SJSA1 (cell line): ENCODE data around the gene FOLR1. TPM values are rescaled to one million over a fixed set of nuclear protein-coding genes. Genes with fewer than 3 reads are reported as not detected.
A peak's percentile ranks its signal among the peaks of the same experiment; 100 is the strongest.
"Not testable (repeated sequence)": the region's sequence is repeated elsewhere in the genome, so short reads cannot be mapped to it uniquely, and the experiment has no call there.

Source experiments
- DNase-seq, 2 experiments: peaks; one replicate each; pipeline ENCODE4 v3.0.0-alpha.2; 2015 to 2020; ENCODE audit warnings: low spot score in 2 of 2, low read depth in 1 of 2
- H3K27ac ChIP-seq: fragments of 250-450 bp; sonication (Bioruptor Pico); 2 replicates; pipeline ENCODE4 v1.5.1; 2020; ENCODE audit warnings: mild to moderate bottlenecking, moderate library complexity
- H3K27me3 ChIP-seq: fragments of 250-450 bp; sonication (Bioruptor Pico); replicated peaks from 2 replicates; pipeline ENCODE4 v1.5.1; 2020; ENCODE audit warnings: mild to moderate bottlenecking, moderate library complexity
- H3K36me3 ChIP-seq: fragments of 250-450 bp; sonication (Bioruptor Pico); 2 replicates; pipeline ENCODE4 v1.5.1; 2020; ENCODE audit warnings: mild to moderate bottlenecking
- H3K4me1 ChIP-seq: fragments of 250-450 bp; sonication (Bioruptor Pico); replicated peaks from 2 replicates; pipeline ENCODE4 v1.6.1; 2021; ENCODE audit warnings: mild to moderate bottlenecking
- H3K4me3 ChIP-seq: fragments of 250-450 bp; sonication (Bioruptor Pico); 2 replicates; pipeline ENCODE4 v1.5.1; 2020; ENCODE audit warnings: mild to moderate bottlenecking
- H3K9me3 ChIP-seq: fragments of 250-450 bp; sonication (Bioruptor Pico); replicated peaks from 2 replicates; pipeline ENCODE4 v1.5.1; 2020; ENCODE audit warnings: mild to moderate bottlenecking
- total RNA-seq: library from RNA; depleted of rRNA; stranded (reverse); fragments of >200 nt; shearing (Covaris generic); gene quantifications from 2 replicates; pipeline ENCODE4 v1.2.3, GENCODE V29; 2014; rRNA removed

FOLR1 gene
- total RNA-seq, result 0.29 TPM in 1 of 2 replicates, not detected in the other

DNA sequence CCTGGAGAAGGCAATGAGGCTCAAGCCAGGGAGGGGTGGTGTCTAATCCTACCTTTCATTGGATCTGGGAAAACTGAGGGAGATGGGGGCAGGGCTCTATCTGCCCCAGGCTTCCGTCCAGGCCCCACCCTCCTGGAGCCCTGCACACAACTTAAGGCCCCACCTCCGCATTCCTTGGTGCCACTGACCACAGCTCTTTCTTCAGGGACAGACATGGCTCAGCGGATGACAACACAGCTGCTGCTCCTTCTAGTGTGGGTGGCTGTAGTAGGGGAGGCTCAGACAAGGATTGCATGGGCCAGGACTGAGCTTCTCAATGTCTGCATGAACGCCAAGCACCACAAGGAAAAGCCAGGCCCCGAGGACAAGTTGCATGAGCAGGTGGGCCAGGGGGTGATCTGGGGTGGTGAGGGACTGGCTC is at the start of gene FOLR1:
Gene FOLR1 (plus strand): TSS at position 180 of the 421 bp plus-strand sequence. CDS start 34 bp downstream, at position 214.
- DNase-seq, result no peak
- no peak within 1 kb of the TSS for H3K4me3 ChIP-seq

DNA sequence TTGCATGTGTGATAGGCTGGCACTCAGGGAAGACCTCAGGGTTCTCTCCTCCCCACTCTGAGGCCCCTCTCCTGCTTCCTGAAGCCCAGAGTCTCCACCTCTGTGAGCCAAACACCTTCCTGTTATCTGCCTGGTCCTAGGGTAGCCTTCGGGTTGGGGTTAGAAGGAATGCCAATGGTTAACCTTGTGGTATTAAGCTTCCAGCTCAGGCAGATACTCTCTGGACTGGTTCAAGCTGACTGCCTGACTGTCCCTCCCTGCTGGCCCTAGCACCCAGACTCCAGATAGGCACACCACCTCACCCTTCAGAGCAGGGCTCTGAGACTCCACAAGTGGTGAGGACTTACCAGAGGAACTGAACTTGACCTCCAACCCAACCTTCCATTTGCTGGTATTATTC is 49.4 kb upstream of the FOLR1 start:
- peaks cover 32% of the 10 kb centered on the region for H3K4me1 ChIP-seq
- not testable (repeated sequence) for H3K9me3 ChIP-seq, H3K4me3 ChIP-seq, H3K36me3 ChIP-seq, H3K27ac ChIP-seq, H3K27me3 ChIP-seq, DNase-seq

More for the DNA sequence above, at the start of gene FOLR1:
- Histone ChIP-seq H3K36me3 (no peaks in the 10 kb centered on the region), H3K27ac (no peak within 1 kb of the TSS), H3K27me3 (no peaks in the 10 kb centered on the region), H3K9me3 (no peaks in the 10 kb centered on the region), H3K4me1 (no peaks in the 10 kb centered on the region)

GRCh38 chr11:72144807-72145565 is 47.0 kb upstream of the FOLR1 start:
- peaks cover 30% of the 10 kb centered on the region for H3K4me1 ChIP-seq
- no peaks in the 10 kb centered on the region for H3K27me3 ChIP-seq
- no peak overlapping the region for H3K4me3 ChIP-seq
- peak; percentile 43 to 50 for DNase-seq
- H3K36me3 ChIP-seq, result no peaks in the 10 kb centered on the region
- H3K9me3 ChIP-seq, result no peaks in the 10 kb centered on the region
- peak overlapping the region; percentile 76 for H3K27ac ChIP-seq

DNA sequence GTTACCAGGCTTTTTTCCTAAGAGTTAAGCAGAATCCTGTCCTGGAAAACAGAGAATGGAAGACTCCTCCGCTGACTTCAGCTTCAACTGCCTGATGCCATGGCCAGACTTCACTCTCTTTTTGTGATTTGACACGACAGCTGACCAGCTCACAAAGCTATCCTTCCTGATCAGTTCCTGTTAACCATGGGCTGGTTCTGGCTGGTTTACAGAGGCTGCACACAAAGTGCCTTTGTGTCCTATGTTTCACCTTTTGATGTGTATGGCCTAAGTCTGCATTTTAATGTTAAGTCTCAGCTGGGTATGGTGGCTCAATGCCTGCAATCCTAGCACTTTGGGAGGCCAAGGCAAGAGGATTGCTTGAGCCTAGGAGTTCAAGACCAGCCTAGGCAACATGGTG is 45.3 kb upstream of the FOLR1 start:
- no peak for DNase-seq
- Histone ChIP-seq H3K4me1 (peaks cover 18% of the 10 kb centered on the region), H3K9me3 (no peaks in the 10 kb centered on the region), H3K4me3 (no peak overlapping the region), H3K27me3 (no peaks in the 10 kb centered on the region), H3K36me3 (no peaks in the 10 kb centered on the region), H3K27ac (no peak overlapping the region)

- Histone ChIP-seq H3K27ac (no peak overlapping the region), H3K36me3 (no peaks in the 10 kb centered on the region), H3K4me3 (no peak overlapping the region), H3K27me3 (no peaks in the 10 kb centered on the region), H3K4me1 (no peaks in the 10 kb centered on the region), H3K9me3 (no peaks in the 10 kb centered on the region)
- DNase-seq, result no peak
Measured at GRCh38 chr11:72150882-72151281, 41.1 kb upstream of the FOLR1 start.

DNA sequence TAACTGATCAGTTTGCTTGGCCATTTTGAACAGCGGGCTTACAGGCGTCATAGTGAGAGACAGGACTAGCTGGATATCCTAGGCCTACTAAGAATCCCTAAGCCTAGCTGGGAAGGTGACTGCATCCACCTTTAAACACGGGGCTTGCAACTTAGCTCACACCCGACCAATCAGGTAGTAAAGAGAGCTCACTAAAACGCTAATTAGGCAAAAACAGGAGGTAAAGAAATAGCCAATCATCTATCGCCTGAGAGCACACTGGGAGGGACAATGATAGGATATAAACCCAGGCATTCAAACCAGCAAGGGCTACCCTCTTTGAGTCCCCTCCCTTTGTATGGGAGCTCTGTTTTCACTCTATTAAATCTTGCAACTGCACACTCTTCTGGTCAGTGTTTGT is 38.1 kb upstream of the FOLR1 start:
- not testable (repeated sequence) for H3K4me1 ChIP-seq, H3K27ac ChIP-seq, H3K4me3 ChIP-seq, H3K9me3 ChIP-seq, H3K36me3 ChIP-seq, H3K27me3 ChIP-seq, DNase-seq

DNA sequence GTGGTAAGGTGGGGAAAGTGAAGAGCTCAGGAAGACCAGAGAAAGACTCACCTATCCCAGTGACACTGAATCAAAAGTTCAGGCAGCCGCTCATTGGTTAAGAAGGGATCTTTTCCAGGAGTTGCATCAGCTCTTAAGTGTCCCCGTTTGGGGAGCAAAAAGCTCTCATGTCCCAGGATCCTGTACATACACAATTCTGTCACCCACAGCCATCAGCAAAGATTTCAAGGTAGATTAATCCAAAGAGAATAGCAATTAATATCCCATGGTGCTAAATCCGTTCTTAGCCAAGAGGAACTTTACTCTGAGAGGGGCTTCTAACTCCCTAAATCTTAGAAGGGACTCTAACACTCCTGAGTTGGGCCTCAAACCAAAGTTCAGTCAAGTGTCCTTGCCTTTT is 37.1 kb upstream of the FOLR1 start:
- Histone ChIP-seq H3K36me3 (no peaks in the 10 kb centered on the region), H3K4me3 (no peak overlapping the region), H3K4me1 (no peaks in the 10 kb centered on the region), H3K27me3 (no peaks in the 10 kb centered on the region), H3K9me3 (no peaks in the 10 kb centered on the region), H3K27ac (no peak overlapping the region)
- DNase-seq, result no peak

GRCh38 chr11:72155751-72156150 is 36.2 kb upstream of the FOLR1 start:
- no peaks in the 10 kb centered on the region for H3K27me3 ChIP-seq
- H3K36me3 ChIP-seq, result no peaks in the 10 kb centered on the region
- H3K9me3 ChIP-seq, result no peaks in the 10 kb centered on the region
- peaks cover 3% of the 10 kb centered on the region; the same call in 1 of the 2 replicates for H3K4me1 ChIP-seq
- no peak for DNase-seq
- H3K4me3 ChIP-seq, result no peak overlapping the region
- H3K27ac ChIP-seq, result no peak overlapping the region

GRCh38 chr11:72157131-72157530 is 34.8 kb upstream of the FOLR1 start:
- no peaks in the 10 kb centered on the region for H3K27me3 ChIP-seq
- H3K36me3 ChIP-seq, result no peaks in the 10 kb centered on the region
- no peak overlapping the region for H3K27ac ChIP-seq
- no peak overlapping the region for H3K4me3 ChIP-seq
- H3K9me3 ChIP-seq, result no peaks in the 10 kb centered on the region
- DNase-seq, result no peak
- peaks cover 3% of the 10 kb centered on the region; the same call in 1 of the 2 replicates for H3K4me1 ChIP-seq

DNA sequence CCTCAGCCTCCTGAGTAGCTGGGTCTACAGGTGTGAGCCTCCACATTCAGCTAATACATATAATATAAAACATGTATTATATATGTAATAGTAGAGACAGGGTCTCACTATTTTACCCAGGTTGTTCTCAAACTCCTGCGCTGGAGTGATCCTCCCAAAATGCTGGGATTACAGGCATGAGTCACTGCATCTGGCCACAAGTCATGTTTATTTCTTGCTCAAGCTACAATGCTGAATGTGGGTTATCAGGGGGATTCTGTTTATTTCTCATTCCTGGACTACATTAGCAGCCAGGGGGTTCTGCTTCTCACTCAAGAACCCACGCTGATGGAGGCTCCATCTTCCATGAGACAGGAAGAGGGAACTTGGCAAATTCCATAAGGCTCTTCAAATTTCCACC is 31.6 kb upstream of the FOLR1 start:
- Histone ChIP-seq H3K27me3 (no peaks in the 10 kb centered on the region), H3K4me1 (peaks cover 3% of the 10 kb centered on the region; the same call in 1 of the 2 replicates), H3K36me3 (no peaks in the 10 kb centered on the region), H3K27ac (no peak overlapping the region), H3K4me3 (no peak overlapping the region), H3K9me3 (no peaks in the 10 kb centered on the region)
- peak in 1 of 2 experiments; percentile 5 for DNase-seq

- no peak for DNase-seq
- peaks cover 3% of the 10 kb centered on the region; the same call in 1 of the 2 replicates for H3K4me1 ChIP-seq
- H3K27ac ChIP-seq, result no peak overlapping the region
Measured at GRCh38 chr11:72162891-72163492, 28.9 kb upstream of the FOLR1 start.

GRCh38 chr11:72164187-72164586 is 27.8 kb upstream of the FOLR1 start:
- not testable (repeated sequence) for H3K36me3 ChIP-seq, H3K4me1 ChIP-seq, H3K27ac ChIP-seq, DNase-seq, H3K4me3 ChIP-seq, H3K27me3 ChIP-seq, H3K9me3 ChIP-seq

More at GRCh38 chr11:72162891-72163492, 28.9 kb upstream of the FOLR1 start:
- no peaks in the 10 kb centered on the region for H3K27me3 ChIP-seq
- H3K9me3 ChIP-seq, result no peaks in the 10 kb centered on the region
- no peak overlapping the region for H3K4me3 ChIP-seq
- H3K36me3 ChIP-seq, result no peaks in the 10 kb centered on the region

DNA sequence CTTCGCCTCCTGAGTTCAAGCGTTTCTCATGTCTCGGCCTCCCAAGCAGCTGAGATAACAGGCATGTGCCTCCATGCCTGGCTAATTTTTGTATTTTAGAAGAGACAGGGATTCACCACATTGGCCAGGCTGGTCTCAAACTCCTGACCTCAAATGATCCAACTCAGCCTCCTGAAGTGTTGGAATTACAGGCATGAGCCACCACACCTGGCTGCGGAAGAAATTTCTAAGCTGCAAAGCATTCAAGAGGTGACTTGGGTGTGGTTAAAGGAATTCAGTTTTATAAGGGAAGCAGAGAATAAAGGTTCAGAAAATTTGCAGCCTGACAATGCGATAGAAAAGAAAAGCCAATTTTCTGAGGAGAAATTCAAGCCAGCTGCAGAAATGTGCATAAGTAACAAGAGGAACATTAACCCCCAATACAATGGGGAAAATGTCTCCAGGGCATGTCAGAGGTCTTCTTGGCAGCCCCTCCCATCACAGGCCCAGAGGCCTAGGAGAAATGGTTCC is 22.8 kb upstream of the FOLR1 start:
- H3K27ac ChIP-seq, H3K4me3 ChIP-seq, H3K27me3 ChIP-seq, DNase-seq, H3K4me1 ChIP-seq, H3K36me3 ChIP-seq, H3K9me3 ChIP-seq: not testable (repeated sequence)

DNA sequence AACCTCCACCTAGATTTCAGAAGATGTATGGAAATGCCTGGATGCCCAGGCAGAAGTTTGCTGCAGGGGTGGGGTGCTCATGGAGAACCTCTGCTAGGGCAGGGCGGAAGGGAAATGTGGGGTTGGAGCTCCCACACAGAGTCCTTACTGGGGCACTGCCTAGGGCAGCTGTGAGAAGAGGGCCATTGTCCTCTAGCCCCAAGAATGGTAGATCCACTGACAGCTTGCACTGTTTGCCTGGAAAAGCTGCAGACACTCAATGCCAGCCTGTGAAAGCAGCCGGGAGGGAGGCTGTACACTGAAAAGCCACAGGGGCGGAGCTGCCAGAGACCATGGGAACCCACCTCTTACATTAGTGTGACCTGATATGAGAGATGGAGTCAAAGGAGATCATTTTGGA is 22.2 kb upstream of the FOLR1 start:
- not testable (repeated sequence) for H3K9me3 ChIP-seq

More for the DNA sequence above, 22.2 kb upstream of the FOLR1 start:
- H3K36me3 ChIP-seq, H3K27ac ChIP-seq, H3K4me3 ChIP-seq, H3K27me3 ChIP-seq, DNase-seq, H3K4me1 ChIP-seq: not testable (repeated sequence)
